SU-DHL-6 (cell line): ENCODE measurements around the gene GPR4.

Experiments
- H2AFZ ChIP-seq: fragments of 200-600 bp; sonication (generic); 2 replicates; pipeline ENCODE4 v1.6.1; 2014; ENCODE audit warnings: low read depth, mild to moderate bottlenecking, moderate library complexity, mixed read lengths, antibody characterized with exemption, low read length; ENCODE audit not compliant: severe bottlenecking
- H3F3A ChIP-seq: fragments of 200-600 bp; shearing (Covaris generic); 2 replicates; pipeline ENCODE4 v1.6.0; 2016; ENCODE audit warnings: antibody characterized with exemption, mild to moderate bottlenecking; ENCODE audit not compliant: insufficient read depth
- H3K27ac ChIP-seq: fragments of 200-600 bp; sonication (generic); 2 replicates; pipeline ENCODE4 v1.5.1; 2016; ENCODE audit warnings: low read depth, mild to moderate bottlenecking, low read length, moderate library complexity, mixed read lengths
- H3K27me3 ChIP-seq: fragments of 200-600 bp; sonication (generic), shearing (Covaris generic); 2 replicates; pipeline ENCODE4 v1.6.0; 2014; ENCODE audit warnings: mild to moderate bottlenecking, low read length
- H3K36me3 ChIP-seq: fragments of 200-600 bp; sonication (generic); 2 replicates; pipeline ENCODE4 v1.6.1; 2014; ENCODE audit warnings: mild to moderate bottlenecking, low read length, mixed read lengths
- H3K4me2 ChIP-seq: fragments of 300-600, 200-600 bp; shearing (Covaris generic), sonication (generic); 2 replicates; pipeline ENCODE4 v1.6.0; 2014; ENCODE audit warnings: low read length, low read depth, mild to moderate bottlenecking; ENCODE audit not compliant: poor library complexity, severe bottlenecking
- H3K4me3 ChIP-seq: fragments of 200-600 bp; sonication (generic); 2 replicates; pipeline ENCODE4 v1.5.1; 2014; ENCODE audit warnings: antibody characterized with exemption, low read length, mild to moderate bottlenecking, mixed read lengths; ENCODE audit not compliant: insufficient read depth, poor library complexity, severe bottlenecking
- H3K79me2 ChIP-seq: fragments of 200-600 bp; sonication (generic); 2 replicates; pipeline ENCODE4 v1.6.1; 2014; ENCODE audit warnings: mild to moderate bottlenecking, low read length, moderate library complexity; ENCODE audit not compliant: insufficient read depth
- H3K9ac ChIP-seq: fragments of 200-600 bp; sonication (generic); 2 replicates; pipeline ENCODE4 v1.7.0; 2014; ENCODE audit warnings: mild to moderate bottlenecking, low read length
- H3K9me2 ChIP-seq: fragments of 200-600 bp; sonication (generic); replicated peaks from 2 replicates; pipeline ENCODE4 v1.6.1; 2014; ENCODE audit warnings: low read length; ENCODE audit not compliant: insufficient read depth
- H3K9me3 ChIP-seq: fragments of 200-600 bp; sonication (generic); 2 replicates; pipeline ENCODE4 v1.6.1; 2014; ENCODE audit warnings: low read length, mixed read lengths; ENCODE audit not compliant: insufficient read depth
- H4K20me1 ChIP-seq: fragments of 200-600 bp; sonication (generic); 2 replicates; pipeline ENCODE4 v1.6.1; 2014; ENCODE audit warnings: low read depth, mild to moderate bottlenecking, antibody characterized with exemption, low read length, moderate library complexity, mixed read lengths
- EZH2phosphoT487 ChIP-seq: fragments of 200-600 bp; sonication (generic), shearing (Covaris generic); conservative IDR thresholded peaks from 2 replicates; pipeline ENCODE4 v1.6.1; 2018; ENCODE audit warnings: mild to moderate bottlenecking, antibody characterized with exemption, low read length, moderate library complexity, mixed read lengths
- TF ChIP-seq, protein P1 (sequence below): fragments of 200-600 bp; sonication (generic); IDR thresholded peaks from one replicate; pipeline ENCODE4 v1.5.1; 2017; ENCODE audit warnings: antibody characterized with exemption, mild to moderate bottlenecking, low read length, moderate library complexity; ENCODE audit not compliant: insufficient read depth, poor library complexity, severe bottlenecking

The GPR4 gene

DNA sequence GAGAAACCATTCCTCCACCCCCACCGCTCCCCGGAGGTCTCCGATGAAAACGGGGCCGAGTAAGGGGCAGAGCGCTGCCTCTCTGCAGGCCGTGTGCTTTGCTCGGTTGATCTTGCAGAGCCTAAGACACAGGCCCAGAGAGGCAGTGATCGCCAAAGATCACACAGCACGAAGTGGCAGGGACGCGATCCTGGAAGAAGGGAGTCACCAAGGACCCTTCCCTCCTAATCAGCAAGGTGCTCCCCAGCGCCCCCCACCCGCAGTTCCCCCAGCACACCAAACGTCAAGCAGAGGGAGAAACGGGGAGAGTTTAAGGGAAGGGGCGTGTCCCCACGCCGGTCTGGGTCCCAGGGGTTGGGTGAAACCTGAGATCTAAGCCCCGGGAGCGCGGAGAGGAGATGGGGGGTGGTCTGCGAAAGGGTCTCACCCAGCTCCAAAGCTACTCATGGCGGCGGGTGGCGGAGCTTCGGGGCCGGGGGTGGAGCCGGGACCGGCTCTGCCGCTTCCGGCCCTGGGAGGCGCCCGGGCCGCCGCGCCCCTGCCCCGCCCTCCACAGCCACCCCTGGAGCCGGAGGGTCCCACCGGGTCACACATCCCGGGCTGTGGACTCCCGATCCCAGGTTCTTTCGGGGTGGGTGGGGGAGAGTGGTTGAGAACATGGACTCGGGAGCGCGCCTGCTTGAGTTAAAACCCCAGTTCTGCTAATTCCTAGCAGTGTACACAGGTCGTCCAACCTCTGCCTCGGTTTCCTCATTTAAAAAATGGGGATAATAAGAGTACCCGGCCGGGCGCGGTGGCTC is 37.1 kb upstream of the GPR4 start, which contains the start of gene EML2:
TSS of gene EML2 (minus strand) at position 468 of the 800 bp plus-strand sequence. CDS start at position 447, 21 bp downstream.
- Histone ChIP-seq H3K9me2 (no peaks in the 10 kb centered on the region), H3K9me3 (no peaks in the 10 kb centered on the region), H3F3A (peaks cover 21% of the 10 kb centered on the region), H3K27me3 (no peaks in the 10 kb centered on the region), H2AFZ (peak within 1 kb of the TSS; percentile 87), H3K36me3 (no peaks in the 10 kb centered on the region), H3K79me2 (peaks cover 9% of the 10 kb centered on the region; the same call in 1 of the 2 replicates), H3K27ac (peak within 1 kb of the TSS; percentile 17; the same call in 1 of the 2 replicates), H3K4me2 (peak within 1 kb of the TSS; percentile 59), H3K9ac (peak within 1 kb of the TSS; percentile 67), H4K20me1 (no peaks in the 10 kb centered on the region), H3K4me3 (peak within 1 kb of the TSS; percentile 62)
- no peak for TF ChIP-seq EZH2phosphoT487
- TF ChIP-seq, protein P1, sequence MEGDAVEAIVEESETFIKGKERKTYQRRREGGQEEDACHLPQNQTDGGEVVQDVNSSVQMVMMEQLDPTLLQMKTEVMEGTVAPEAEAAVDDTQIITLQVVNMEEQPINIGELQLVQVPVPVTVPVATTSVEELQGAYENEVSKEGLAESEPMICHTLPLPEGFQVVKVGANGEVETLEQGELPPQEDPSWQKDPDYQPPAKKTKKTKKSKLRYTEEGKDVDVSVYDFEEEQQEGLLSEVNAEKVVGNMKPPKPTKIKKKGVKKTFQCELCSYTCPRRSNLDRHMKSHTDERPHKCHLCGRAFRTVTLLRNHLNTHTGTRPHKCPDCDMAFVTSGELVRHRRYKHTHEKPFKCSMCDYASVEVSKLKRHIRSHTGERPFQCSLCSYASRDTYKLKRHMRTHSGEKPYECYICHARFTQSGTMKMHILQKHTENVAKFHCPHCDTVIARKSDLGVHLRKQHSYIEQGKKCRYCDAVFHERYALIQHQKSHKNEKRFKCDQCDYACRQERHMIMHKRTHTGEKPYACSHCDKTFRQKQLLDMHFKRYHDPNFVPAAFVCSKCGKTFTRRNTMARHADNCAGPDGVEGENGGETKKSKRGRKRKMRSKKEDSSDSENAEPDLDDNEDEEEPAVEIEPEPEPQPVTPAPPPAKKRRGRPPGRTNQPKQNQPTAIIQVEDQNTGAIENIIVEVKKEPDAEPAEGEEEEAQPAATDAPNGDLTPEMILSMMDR, result peak; percentile 69

DNA sequence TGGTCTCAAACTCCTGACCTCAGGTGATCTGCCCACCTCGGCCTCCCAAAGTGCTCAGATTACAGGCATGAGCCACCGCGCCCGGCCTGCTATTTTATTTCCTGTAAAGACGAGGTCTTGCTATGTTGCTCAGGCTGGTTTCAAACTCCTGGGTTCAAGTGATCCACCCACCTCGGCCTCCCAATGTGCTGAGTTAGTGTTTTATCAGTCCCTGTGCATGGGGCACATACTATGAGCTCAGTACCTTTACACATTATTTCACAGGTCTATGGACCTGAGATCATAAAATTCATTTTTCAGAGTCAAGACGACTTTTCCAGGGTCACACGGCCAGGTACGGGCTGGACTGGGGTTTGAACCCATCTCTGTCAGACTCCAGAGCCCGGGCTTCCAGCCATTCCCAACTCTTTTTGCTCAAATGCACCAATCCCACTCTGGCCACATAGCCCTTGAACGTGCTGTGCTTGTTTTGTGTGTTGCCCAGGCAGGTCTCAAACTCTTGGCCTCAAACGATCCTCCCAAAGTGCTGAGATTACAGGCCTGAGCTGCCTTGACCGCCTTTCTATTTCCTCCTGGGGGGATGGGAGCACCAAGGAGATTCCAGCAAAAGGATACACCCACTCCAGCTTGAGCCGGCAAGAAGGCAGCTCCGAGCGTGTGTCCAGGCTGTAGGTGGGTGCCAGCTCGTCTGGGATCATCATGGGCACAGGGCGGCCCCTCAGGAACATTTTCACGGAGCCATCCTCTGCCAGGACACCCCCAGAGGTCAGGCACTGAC is 36.1 kb upstream of the GPR4 start:
- no peak overlapping the region for H3K27ac ChIP-seq
- peak overlapping the region; percentile 62 for H3K4me3 ChIP-seq
- H3F3A ChIP-seq, result peaks cover 20% of the 10 kb centered on the region
- H3K79me2 ChIP-seq, result peaks cover 9% of the 10 kb centered on the region; the same call in 1 of the 2 replicates
- no peak overlapping the region for H2AFZ ChIP-seq
- H3K27me3 ChIP-seq, result no peaks in the 10 kb centered on the region
- peak overlapping the region; percentile 67 for H3K9ac ChIP-seq
- no peaks in the 10 kb centered on the region for H4K20me1 ChIP-seq
- no peaks in the 10 kb centered on the region for H3K9me2 ChIP-seq
- TF ChIP-seq, protein P1, result no peak
- TF ChIP-seq EZH2phosphoT487, result no peak
- H3K36me3 ChIP-seq, result no peaks in the 10 kb centered on the region
- H3K4me2 ChIP-seq, result peak overlapping the region; percentile 59
- H3K9me3 ChIP-seq, result no peaks in the 10 kb centered on the region

DNA sequence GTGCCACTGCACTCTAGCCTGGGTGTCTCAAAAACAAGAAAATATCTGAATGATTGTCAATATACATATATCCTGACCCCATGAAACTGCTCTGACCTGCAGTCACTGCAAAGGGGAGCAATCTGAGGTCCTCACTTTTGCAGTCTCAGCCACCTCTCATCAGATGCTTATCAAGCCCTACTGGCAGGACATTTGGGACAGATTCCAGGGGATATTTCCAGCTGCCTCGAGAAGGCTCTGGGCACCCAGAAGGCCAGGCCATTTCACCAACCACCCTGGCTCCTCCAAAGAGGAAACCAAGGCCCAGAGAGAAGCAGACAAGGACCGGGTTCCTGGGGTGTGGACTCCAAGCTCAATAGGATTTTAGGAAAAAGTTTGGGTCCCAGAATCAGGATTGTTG is 34.9 kb upstream of the GPR4 start:
- Histone ChIP-seq H3K4me2 (no peak overlapping the region), H3K36me3 (no peaks in the 10 kb centered on the region), H3K4me3 (no peak overlapping the region), H3K79me2 (peaks cover 9% of the 10 kb centered on the region; the same call in 1 of the 2 replicates), H3K9me2 (no peaks in the 10 kb centered on the region), H2AFZ (no peak overlapping the region), H3K27me3 (no peaks in the 10 kb centered on the region), H3K9me3 (no peaks in the 10 kb centered on the region), H3K27ac (no peak overlapping the region), H3K9ac (no peak overlapping the region), H3F3A (peaks cover 9% of the 10 kb centered on the region), H4K20me1 (no peaks in the 10 kb centered on the region)
- TF ChIP-seq EZH2phosphoT487, result no peak
- TF ChIP-seq, protein P1, result no peak
